Activated T-cell treated with anti-CD3 and anti-CD28 coated beads for 24 hours (primary cell): Measurements from ENCODE around the gene GADL1.

Experiments used
- DNase-seq: peaks from one replicate; pipeline ENCODE4 v3.0.0-alpha.2; 2020; ENCODE audit warnings: low read depth

GADL1 gene

DNA sequence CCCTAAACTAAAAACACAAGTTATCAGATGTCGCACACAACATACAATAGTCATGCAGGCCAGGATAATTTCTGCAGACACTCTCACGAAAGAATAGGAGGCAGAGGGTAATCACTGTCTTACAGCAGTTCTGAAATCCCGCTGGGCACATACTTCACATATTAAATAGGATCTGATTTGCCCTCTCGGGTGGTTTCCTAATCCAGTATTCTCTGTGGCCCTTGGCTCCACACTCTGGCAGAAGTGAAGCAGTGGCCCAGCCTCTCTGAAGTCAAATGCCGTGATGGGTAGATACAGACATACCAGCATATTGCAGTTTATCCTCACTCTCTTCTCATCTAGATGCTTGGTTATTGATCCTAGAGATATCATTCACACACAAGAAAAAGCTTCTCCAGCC lies 19.0 kb downstream of the GADL1 start:
- DNase-seq: no peak

GRCh38 chr3:30873671-30874070 lies 20.8 kb downstream of the GADL1 start:
- DNase-seq: no peak

GRCh38 chr3:30872879-30873278 lies 21.6 kb downstream of the GADL1 start:
- DNase-seq: no peak

GRCh38 chr3:30871720-30872119 lies 22.7 kb downstream of the GADL1 start:
- DNase-seq: no peak

DNA sequence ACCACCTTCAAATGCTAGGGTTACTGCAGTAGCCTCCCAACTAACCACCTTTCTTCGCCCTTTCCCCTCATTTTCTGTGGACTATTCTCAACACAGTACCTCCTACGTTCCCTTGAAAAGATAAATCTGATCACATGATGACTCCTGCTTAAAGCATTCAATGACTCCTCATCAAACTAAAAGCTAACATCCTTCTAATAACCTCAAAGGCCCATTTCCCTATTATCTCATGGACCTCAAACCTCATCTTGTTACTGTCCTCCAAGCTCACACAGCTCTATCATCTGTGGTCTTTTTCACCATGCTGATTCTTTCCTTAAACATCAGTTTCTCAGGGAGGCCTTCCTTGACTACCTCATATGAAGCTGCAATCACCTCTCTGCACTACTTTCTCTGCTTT lies 29.6 kb downstream of the GADL1 start:
- no peak for DNase-seq

- DNase-seq: no peak
Observed at GRCh38 chr3:30864132-30864531, 30.3 kb downstream of the GADL1 start.

DNA sequence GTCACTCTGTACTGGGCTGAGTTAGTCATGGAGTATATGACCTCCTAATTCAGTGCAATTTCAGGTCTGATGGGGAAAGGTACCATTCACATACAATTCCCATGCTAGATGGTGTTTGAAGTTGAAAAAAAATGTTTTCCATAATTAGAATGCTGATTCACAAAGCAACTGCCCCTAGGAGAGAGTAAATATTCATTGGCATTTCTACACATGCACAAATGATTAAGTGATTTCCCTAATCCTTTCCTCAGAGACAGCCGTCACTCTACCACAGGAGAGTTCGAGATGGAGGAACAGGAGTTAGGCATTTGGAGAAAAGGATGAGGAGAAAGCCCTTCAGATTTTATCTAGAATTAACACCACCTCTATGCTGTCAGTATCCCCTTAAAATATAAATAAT lies 32.5 kb downstream of the GADL1 start:
- no peak for DNase-seq

- no peak for DNase-seq
Observed at GRCh38 chr3:30858894-30859389, 35.5 kb downstream of the GADL1 start.

GRCh38 chr3:30855400-30856292 lies 38.8 kb downstream of the GADL1 start:
- DNase-seq: no peak

GRCh38 chr3:30852833-30853232 lies 41.6 kb downstream of the GADL1 start:
- DNase-seq: no peak

- DNase-seq: no peak
Observed at GRCh38 chr3:30848087-30848779, 46.2 kb downstream of the GADL1 start.

DNA sequence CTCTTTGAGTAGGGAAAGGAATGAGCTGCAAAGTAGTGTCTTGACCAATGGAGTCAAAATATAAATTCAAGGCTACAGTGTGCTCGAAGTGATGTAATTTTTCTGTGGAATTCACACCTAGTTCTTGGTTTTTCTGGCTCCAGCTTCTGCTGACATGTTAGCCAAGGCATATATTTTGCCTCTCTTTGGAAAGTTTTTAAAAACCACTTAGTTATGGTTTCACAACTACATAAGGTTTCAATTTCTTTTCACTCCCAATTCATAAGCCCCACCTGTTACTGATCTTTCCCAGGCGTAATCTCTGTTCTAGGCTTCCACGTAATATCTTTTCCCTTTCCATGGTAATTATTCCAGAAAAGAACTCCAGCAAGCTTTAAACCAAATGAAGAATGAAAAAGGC lies 46.9 kb downstream of the GADL1 start:
- no peak for DNase-seq

GRCh38 chr3:30845606-30846005 lies 48.9 kb downstream of the GADL1 start:
- DNase-seq: no peak

- no peak for DNase-seq
Observed at GRCh38 chr3:30843877-30844276, 50.6 kb downstream of the GADL1 start.

DNA sequence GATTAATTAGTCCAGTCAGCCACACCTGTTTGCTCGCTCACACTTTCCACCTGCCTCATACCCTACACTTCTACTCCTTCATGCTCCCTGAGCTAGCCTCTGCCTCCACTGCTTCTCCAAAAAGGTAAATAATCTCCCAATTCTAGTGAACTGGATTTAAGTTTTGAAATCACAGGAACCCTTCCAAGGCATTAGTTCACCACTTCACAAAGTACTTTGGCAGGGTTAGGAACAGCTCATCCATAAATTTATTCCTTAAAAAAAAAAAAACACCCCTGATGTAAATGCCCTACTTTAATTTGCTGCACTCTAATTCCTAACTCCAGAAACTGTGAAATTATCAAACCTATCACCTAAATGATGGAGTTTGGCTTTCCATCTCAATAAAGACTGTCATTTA lies 58.3 kb downstream of the GADL1 start:
- no peak for DNase-seq

GRCh38 chr3:30835667-30836066 lies 58.8 kb downstream of the GADL1 start:
- no peak for DNase-seq

DNA sequence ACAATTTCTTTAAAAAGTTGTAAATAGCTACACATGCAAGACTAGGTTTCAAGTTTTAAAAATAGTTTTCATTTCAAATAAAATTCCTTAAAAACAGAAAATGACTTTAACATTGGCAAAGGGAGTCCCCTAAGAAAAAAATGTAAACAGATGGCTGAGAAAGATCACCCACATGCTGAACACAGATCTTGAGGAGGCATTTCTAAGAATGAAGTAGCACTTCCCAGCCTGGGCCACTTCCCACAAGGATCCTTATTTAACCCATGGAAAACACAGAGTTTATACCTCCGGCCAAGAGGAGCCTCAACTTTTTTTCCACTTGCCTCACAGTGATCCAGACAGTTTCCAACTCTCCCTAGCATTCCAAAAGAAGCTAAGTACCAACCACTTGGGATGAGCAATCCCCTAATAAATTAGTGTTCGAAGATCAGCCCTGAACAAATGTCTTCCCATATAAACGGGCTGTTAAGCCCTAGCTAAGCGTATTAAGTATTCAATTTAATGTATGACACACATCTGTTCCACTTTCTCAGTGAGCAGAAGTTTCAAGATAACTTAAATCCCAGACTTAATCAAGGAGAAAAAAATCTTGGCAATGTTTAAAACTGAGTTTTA lies 61.4 kb downstream of the GADL1 start:
- DNase-seq: no peak

DNA sequence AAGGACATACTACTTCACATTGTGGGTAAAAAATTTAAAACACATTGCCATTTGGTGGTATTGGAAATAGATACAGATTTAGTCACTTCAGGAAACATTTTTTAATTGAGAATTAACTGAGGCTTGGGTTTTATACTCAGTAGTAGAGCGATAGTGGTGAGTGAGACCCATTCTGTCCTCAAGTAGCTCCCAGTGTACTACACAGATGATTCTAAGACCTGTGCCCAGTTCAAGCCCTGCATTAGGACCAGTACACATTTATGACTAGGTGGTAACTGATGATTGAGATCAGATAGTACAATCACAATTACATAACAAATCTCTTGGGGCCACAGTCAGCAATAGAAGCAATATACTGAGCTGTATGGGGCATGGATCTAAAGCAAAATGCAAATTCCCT lies 67.4 kb downstream of the GADL1 start:
- no peak for DNase-seq

- no peak for DNase-seq
Observed at GRCh38 chr3:30826531-30826942, 67.9 kb downstream of the GADL1 start.

DNA sequence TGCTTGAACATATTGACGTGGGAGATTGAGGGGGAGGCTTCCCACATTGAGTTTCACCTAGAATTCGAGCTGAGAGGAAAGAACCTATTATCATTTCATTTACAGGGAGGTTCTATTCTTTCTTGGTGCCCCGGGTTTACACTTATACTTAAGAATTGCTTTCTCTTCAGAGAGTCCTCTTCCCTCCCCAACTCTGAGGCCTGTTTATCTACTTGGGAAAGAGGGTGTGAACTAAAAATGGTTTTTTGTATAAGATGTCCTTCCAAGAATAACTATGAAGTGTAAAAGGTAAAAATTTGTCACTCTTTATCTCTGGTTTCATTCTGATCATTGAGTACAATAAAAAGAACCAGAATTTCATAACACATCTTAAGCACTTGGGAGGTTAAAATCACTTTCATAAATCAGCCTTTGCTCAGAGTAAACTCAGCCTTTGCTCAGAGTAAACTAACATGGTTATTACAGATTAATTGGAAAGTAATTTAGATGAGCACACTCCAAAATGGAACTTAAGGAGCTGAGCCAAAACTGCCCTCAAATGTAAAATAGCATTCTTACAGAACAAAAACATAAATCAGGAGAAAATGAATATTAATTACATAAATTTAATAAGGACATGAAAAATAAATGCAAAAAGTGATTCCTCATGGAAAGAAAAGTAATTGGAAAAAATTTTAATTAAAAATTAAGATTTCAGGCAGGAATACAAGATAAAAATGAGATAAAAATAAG lies 75.2 kb downstream of the GADL1 start:
- DNase-seq: no peak

DNA sequence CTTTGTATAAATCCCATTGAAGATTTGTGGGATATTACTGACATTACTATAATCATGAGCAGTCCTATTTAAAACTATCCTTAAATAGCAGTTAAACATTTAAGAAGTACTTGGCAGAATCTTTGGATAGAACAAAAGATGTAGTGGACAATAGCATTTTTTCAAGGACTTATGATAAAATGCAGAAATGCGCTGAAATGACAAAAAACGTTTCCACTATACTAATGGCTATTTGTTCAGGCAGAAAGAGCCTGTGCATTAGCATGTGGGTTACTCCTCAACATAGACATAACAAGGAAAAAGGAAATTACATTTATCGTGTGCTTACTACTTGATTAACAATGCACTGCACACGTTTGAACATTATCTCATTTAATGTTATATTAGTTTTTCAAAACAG lies 80.7 kb downstream of the GADL1 start:
- no peak for DNase-seq

DNA sequence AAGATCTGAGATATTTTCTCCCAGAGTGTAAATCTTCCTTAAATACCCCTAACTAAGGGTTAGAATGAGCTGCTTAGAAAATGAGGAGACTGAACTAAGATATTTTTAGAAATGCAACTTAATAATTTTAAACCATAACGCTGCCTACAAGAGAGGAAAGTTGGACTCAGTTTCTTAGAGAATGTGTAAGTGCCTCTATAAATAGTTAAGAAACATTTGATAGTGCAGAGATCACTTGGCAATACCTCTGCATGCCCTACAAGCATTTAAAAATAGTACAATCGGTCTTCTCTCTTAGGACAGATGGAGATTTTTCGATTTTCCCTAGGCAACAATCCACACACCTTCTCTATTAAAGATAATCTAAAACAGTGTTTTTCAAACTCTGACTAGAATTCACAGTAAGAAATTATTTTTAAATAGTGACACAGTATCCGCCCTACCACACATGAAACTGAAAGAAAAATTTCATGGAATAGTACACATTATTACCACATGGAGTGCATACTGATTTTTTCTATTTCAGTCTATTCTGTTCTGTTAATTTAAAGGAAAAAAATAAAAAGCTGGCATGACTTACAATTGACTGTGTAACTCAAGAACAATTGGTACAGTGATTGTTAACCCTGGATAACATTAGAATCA lies 83.2 kb downstream of the GADL1 start:
- DNase-seq: no peak
